Effector CD4-positive, alpha-beta T cell (primary cell): Measurements from ENCODE around the gene FEN1.

Source experiments
- DNase-seq: peaks from one replicate; pipeline ENCODE4 v3.0.0-alpha.2; 2020

The FEN1 gene

GRCh38 chr11:61826930-61827570 lies 34.3 kb downstream of the FEN1 start:
- DNase-seq, result no peak

- peak; percentile 80 for DNase-seq
These were observed 35.1 kb downstream of the FEN1 start, which contains the start of gene FADS2 for GRCh38 chr11:61827571-61828378. Gene FADS2 (plus strand): TSS chr11:61828300. CDS start chr11:61828391, 91 bp downstream.

DNA sequence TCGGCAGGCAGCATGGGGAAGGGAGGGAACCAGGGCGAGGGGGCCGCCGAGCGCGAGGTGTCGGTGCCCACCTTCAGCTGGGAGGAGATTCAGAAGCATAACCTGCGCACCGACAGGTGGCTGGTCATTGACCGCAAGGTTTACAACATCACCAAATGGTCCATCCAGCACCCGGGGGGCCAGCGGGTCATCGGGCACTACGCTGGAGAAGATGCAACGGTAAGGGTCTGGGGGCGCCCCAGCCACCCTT lies 35.6 kb downstream of the FEN1 start:
- no peak for DNase-seq

- peak; percentile 30 for DNase-seq
These were observed 36.1 kb downstream of the FEN1 start for GRCh38 chr11:61828629-61829407.

DNA sequence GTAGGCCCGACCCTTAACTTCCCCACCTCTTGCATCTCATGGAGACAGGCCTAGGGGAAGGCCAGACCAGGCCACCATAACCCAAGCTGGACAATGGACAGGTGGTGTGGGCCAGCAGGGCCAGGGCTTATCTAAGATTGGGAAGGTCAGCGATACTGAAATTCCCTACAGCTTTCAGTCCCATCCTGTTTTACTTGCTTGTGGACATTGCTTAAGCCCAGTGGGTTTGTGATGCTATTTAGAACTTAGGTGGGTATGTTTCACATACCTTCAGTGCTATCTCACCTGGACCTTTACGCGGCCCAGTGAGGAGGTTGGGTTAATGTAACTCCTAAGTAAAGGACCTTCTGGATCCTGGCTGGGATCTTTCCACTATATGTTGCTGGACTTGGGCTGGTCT lies 37.1 kb downstream of the FEN1 start:
- DNase-seq, result no peak

DNA sequence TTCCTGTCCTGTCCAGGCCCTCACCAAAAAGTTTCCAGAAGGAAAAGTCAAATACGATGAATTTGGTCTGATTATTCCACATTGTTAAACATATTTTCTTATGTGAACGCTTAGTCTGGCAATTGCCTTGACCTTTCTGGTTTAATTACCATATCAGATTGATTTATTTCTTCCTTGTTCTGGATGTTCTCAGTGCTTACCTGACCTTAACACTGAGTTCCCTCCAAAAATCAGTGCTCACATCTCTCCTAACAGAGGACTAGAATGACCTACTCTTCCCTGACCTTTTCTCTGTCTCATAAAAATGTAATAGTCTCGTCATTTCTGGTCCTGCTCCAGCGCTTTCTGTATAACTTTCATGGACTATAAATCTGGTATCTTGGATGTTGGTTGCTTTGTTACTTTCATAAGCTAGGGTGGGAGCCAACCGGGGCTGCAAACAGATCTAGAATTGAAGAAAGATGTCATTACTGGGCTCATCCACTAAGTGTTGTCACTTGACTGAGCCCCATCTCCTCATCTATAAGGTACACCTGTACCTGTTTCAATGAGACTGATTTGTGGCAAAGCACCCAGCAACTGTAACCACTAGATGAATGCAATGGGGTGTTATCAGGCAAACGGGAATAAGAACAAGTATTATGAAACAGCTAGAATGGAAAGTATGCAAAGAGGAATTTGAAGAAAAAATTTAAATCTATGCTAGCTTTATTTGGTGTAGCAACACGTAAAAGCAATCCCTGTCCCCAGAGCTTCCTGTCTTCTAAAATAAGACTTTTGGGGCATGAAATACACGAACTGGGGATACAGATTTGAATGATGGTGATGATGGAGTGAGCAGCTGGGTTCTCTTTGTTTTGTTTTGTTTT lies 37.8 kb downstream of the FEN1 start:
- no peak for DNase-seq

GRCh38 chr11:61832207-61832606 lies 39.5 kb downstream of the FEN1 start:
- DNase-seq, result no peak

DNA sequence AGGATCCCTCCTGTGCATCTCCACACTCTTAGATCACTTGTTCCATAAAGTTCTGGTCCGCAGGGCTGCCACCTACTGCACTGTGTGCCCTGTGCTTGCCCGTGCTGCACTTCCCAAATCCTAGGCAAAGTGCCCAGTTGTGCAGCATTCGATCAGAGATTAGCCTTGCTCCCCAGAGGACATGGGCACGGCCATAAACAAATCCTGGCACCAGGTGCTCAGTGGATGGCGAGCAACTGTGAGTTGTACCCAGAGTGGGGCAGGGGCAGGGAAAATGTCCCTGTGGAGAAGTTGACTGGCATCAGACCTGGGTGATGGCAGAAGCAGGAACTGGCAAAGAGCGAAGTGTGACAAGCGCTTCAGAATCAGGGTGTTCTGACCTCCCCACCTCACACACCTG lies 40.0 kb downstream of the FEN1 start:
- DNase-seq, result no peak

DNA sequence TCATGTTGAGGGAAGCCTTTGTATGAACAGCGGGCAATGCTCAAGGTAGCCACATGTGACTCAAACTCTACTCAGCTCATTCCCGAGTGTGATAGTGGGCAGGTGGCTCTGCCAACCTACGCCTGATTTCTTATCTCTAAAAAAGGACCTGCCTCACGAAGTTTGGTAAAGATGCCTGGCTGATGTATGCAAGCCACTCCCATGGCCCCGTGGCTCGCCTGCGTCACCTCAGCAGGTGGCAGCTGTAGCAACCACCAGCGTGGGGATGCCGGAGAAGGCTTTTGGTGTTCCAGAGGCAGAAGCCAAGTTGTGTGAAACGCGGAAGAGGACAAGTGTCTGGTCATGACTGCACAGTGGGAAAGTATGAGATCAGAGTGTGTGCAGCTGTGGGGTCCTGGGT lies 40.8 kb downstream of the FEN1 start:
- DNase-seq, result peak; percentile 44

- no peak for DNase-seq
These were observed 41.2 kb downstream of the FEN1 start for GRCh38 chr11:61833926-61834277.

GRCh38 chr11:61834278-61835048 lies 41.8 kb downstream of the FEN1 start:
- DNase-seq, result peak; percentile 49

GRCh38 chr11:61836193-61836592 lies 43.5 kb downstream of the FEN1 start:
- no peak for DNase-seq

DNA sequence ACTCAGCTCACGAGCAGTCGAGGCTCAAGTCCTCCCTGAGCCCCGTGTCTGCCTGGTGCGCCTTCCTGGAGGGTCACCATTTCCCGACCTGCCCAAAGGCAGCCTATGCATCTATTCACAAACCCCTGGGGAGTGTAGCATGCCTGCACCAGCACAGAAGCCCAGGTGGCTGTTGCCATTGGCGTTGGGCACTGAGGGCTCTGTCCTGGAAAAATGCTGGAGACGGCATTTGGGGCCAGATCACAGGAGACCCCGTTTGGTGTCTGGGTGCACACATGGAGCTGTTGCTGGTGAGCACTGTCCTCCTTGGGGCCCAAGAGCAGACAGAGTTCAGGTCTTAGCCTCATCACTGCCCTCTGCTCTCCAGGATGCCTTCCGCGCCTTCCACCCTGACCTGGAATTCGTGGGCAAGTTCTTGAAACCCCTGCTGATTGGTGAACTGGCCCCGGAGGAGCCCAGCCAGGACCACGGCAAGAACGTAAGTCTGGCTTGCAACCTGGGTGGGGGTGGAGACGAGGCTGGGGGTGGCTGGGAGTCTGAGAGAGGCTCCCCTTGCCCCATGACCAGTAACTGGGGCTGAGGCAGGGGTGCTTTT lies 44.8 kb downstream of the FEN1 start:
- no peak for DNase-seq

DNA sequence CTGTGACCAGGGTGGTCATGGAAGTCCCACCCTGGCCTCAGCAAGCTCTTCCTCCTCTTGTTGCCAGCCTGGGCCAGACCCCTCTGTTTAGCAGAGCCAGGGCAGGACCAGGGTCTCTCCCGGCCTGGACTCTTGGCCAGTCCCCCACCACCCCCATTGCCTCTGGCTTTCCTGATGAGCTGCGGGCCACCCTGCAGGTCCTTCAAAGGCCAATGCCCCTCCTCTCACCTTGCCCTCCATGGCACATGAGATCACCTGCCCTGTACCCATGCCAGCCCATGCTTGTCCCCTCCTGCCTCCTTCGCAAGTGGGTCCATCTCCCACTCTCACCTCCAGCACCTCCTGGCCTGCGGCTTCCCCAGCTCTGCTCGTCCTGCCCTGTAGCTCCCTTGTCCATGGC lies 45.8 kb downstream of the FEN1 start:
- DNase-seq, result no peak

- DNase-seq, result no peak
These were observed 46.2 kb downstream of the FEN1 start for GRCh38 chr11:61838921-61839320.

- DNase-seq, result no peak
These were observed 47.0 kb downstream of the FEN1 start for GRCh38 chr11:61839742-61840141.

DNA sequence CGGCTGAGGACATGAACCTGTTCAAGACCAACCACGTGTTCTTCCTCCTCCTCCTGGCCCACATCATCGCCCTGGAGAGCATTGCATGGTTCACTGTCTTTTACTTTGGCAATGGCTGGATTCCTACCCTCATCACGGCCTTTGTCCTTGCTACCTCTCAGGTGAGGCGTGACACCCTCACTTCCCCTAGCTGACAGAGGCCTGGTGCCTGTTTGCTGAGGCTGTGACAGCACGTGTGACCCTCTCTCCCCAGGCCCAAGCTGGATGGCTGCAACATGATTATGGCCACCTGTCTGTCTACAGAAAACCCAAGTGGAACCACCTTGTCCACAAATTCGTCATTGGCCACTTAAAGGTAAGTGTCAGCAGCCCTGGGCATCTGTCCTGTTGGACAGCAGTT lies 47.7 kb downstream of the FEN1 start:
- DNase-seq, result no peak

GRCh38 chr11:61841636-61842527 lies 49.2 kb downstream of the FEN1 start:
- DNase-seq, result no peak

DNA sequence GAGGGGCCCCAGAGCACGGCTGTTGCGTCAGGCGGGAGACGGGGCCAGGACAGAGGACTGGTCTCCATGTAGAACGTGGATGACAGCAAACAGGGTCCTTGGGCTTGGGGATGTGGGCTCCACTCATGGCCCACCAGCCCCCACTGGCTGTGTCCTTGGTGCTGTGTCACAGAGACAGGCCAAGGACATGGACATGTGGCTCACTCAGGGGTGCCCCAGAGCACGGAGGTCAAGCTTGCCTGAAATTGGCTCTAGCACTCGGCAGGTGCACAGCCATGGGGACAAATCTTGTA lies 49.8 kb downstream of the FEN1 start:
- DNase-seq, result no peak

DNA sequence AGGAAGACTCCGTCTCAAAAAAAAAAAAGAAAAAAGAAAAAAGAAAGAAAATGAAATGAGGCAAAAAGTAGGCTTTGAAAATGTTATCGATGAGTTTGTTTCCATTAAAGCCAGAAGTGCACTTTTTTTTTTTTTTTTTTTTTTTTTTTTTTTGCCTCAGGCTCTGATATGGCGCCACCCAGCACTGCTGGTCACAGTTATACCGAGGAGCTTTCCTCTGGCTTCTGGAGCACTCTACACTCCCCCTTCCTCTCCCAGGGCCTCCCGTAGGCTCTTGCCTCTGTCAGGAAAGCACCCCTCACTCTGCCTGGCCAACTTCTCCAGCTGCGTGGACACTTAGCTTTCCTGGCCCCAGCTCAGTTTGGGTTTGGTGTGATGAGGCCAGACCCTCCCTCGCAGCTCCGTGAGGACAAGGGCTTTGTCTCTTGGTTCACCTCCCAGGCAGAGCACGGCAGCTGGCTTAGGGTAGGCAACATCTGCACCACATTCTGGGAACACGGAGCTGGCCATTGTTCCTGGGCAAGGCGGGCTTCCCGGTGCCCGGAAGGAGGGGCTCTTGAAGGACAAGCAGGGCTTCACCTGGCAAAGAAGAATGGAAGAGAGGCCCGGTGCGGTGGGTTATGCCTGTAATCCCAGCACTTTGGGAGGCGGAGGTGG lies 52.3 kb downstream of the FEN1 start:
- no peak for DNase-seq
